Activated CD8-positive, alpha-beta memory T cell treated with anti-CD3 and anti-CD28 coated beads, Interleukin-2, amount 50 U/mL, for 48 hours (primary cell): ENCODE results near the gene TMEM101.
"Not testable (repeated sequence)": the region's sequence is repeated elsewhere in the genome, so short reads cannot be mapped to it uniquely, and the experiment has no call there.

Source experiments
- DNase-seq: peaks from one replicate; pipeline ENCODE4 v3.0.0-alpha.2; 2020

The TMEM101 gene

DNA sequence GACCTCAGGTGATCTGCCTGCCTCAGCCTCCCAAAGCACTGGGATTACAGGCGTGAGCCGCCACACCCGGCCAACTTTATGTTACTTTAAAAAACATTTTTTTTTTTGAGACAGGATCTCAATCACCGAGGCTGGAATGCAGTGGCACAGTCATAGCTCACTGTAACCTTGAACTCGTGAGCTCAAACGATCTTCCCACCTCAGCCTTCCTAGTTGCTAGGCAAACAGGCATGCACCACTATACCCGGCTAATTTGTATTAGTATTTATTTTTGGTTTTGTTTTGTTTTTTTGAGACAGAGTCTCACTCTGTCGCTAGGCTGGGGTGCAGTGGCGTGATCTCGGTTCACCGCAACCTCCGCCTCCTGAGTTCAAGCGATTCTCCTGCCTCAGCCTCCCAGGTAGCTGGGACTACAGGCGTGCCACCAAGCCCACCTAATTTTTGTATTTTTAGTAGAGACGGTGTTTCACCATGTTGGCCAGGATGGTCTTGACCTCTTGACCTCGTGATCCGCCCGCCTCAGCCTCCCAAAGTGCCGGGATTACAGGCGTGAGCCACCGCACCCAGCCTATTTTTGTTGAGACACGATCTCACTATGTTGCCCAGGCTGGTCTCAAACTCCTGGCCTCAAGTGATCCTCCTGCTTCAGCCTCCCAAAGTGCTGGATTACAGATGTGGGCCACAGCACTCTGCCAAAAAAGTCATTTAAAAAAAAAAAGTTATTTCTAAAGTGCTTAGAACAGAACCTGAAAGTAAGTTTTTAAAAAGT, 42.1 kb downstream of the TMEM101 start:
- DNase-seq, result not testable (repeated sequence)

DNA sequence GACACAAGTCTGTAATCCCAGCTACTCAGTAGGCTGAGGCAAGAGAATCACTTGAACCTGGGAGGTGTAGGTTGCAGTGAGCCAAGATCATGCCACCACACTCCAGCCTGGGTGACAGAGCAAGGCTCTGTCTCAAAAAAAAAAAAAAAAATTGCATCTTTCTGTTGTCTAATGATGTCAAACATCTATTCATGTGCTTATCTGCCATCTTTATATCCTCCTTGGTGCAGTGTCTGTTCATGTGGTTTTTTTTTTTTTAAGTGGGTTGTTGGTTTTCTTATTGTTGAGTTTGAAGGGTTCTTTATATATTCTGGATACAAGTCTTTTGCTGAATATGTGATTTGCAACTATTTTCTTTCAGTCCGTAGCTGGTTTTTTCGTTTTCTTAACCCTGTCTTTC, 43.3 kb downstream of the TMEM101 start:
- DNase-seq, result not testable (repeated sequence)

DNA sequence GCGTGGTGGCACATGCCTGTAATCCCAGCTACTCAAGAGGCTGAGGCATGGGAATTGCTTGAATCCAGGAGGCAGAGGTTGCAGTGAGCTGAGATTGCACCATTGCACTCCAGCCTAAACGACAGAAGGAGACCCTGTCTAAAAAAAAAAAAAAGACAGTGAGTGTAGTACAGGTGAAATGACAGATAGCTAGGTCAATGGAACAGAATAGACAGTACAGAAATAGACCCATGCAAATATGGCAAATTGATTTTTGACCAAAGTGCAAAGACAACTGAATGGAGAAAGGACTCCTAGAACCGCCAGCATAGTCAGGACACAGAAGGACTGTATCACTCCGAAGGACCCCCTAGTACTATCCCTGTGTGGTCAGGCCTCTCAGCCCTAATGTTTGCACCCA, 44.4 kb downstream of the TMEM101 start:
- no peak for DNase-seq

DNA sequence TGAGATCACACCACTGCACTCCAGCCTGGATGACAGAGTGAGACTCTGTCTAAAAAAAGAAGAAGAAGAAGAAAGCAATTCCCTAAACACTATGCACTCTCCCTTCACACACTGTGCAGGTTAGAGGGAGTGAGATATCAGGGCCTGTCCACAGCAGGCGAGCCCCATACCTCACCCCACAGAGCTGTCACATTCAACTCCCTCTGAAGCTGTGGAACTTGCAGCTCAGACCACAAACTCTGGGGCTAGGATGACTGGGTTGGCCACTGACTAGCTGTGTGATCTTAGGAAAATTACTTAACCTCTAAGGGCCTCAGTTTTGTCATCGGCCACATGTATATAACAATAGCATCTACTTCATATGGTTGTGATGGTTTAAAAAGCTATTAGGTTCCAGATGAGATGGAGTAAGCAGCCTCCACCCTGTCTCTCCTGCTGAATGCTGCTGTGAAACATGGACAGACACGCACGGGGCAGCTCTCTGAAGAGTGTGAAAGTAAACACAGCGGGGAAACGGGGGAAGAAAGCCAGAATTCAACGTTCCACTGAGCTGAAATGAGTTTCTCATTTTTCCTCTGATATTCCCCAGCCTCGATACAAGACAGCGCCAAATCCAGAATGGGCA, 47.4 kb downstream of the TMEM101 start:
- no peak for DNase-seq

DNA sequence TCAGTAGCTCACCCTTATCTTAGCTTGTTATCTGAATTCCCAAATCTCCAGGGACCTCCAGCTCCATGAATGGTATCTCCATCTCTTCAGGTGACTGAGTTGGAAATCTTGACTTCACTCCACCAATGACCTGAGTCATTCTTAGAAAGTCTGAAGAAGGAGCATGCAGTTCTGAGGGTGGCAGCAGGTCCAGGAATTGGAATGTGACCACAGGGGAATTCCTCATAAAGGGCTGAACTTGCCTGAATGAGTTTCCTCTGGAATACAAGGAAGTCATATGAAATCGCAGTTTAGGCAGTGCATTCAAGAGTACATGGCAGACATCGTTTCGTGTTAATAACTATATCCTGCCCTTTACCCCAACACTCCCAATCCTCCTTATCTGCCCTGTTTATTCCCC, 48.5 kb downstream of the TMEM101 start:
- DNase-seq, result no peak

DNA sequence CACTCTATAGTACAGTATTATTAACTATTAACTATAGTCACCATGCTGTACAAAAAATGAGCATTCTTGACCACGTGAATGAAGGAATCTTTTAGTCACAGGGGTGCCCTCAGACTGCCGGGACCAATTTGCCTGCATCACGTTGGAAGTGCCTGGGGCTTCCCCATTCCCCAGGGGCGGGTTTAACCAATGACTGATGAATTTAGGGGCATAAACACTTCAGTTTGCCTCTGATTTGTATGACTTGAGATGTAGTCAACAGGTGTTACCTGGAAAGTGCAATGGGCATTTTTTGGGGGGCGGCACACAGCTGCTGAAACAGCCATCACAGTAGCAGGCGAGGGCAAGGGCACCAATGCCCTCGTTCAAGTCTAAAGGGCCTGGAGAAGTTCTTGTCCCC, 52.3 kb downstream of the TMEM101 start:
- DNase-seq, result no peak

DNA sequence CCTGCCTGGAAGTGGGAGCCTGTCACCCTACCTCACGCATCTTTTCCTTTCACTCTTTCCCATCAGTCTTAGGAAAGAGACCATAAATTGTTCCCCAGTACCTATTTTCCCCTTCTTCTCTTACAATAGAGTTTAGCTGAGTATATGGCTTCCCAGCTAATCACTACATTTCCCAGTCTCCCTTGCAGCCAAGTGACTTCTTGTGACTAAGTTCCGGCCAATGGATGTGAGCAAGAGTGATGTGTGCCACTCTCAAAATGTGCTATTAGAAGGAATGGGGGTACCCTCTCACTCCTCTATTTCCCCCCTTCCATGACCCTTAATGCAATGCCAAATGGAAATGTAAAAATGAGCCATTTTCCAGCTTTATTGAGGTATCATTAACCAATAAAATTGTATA, 52.8 kb downstream of the TMEM101 start:
- DNase-seq, result no peak

DNA sequence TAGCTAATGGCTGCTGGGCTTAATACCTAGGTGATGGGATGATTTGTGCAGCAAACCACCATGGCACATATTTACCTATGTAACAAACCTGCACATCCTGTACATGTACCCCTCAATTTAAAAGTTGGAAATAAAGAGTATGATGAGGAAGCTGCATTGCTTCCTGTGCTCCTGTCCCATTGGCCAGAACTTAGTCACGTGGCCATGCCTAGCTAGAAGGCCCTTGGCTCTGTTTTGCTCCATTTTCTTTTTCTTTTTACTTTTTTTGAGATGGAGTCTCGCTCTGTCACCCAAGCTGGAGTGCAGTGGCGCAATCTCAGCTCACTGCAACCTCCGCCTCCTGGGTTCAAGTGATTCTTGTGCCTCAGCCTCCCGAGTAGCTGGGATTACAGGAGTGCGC, 53.5 kb downstream of the TMEM101 start:
- not testable (repeated sequence) for DNase-seq
